HG02571 (cell line): ENCODE measurements around the gene AHRR.
"Not testable (repeated sequence)": the region's sequence is repeated elsewhere in the genome, so short reads cannot be mapped to it uniquely, and the experiment has no call there.

Experiments used
- ATAC-seq: cut with Tn5 transposase; IDR thresholded peaks from one replicate; pipeline ENCODE4 v1.9.1; 2021; ENCODE audit warnings: mild to moderate bottlenecking, moderate library complexity; ENCODE audit not compliant: unreplicated experiment

The AHRR gene

DNA sequence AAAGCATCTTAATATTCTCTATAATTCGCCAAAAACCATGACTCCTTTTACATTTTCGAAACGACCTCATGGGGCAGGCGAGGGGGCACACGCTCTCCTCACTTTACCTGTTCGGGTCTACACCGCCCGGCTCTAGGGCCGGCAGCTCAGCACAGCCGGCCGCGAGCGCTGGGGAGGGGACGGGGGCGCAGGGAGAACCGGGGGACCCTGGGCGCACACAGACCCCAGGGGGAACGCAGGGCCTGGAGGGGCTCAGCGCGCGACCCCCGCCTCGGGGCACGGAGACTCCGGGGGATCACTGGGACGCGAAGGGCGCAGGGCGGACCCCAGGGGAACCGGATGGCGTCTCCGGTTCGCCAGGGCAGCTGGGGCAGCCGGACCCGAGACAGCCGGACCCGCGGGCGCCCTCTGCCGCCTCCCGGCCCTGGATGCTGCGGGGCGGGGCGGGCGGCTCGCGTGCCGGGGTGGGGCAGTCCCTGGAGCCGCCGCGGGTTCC, at the start of gene AHRR:
Gene AHRR, plus strand, starts transcription at position 485 of the 496 bp plus-strand sequence. CDS start 22,189 bp downstream, outside the sequence.
- peak; percentile 34 for ATAC-seq

DNA sequence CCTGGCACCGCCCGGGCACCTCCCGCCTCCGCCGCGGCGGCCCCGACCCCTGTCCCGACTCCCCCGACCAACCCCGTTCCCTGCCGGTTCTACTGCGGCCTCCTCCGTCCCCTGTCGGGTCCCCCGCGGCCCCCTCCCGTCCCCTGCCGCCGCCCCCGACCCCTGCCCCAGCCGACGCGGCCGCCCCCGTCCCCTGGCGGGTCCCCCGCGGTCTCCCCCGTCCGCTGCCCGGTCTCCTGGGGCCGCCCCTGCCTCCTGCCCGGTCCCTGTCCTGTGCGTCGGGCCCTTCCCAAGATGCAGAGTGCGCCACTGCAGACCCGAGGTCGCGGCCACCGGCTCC, 49.7 kb upstream of the AHRR start:
- ATAC-seq, result not testable (repeated sequence)

DNA sequence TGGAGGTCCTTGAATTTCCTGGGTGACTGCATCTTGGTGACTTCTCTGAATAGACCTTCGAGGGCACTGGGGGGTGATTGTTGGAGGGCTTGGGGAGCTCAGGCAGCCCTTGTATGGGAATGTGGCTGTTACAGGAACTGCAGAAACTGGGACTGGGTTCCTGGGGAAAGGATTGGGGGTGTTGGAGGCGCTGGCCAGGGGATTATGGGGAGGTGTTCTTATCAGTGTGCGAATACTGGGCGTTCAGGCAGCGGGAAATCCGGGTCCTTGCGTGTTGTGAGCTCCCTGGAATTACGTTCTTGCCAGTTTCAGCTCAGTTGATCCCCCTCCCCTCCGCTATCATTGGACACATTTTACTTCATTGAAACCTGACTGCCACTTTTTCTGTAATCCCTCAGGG, 48.4 kb upstream of the AHRR start:
- ATAC-seq, result not testable (repeated sequence)

DNA sequence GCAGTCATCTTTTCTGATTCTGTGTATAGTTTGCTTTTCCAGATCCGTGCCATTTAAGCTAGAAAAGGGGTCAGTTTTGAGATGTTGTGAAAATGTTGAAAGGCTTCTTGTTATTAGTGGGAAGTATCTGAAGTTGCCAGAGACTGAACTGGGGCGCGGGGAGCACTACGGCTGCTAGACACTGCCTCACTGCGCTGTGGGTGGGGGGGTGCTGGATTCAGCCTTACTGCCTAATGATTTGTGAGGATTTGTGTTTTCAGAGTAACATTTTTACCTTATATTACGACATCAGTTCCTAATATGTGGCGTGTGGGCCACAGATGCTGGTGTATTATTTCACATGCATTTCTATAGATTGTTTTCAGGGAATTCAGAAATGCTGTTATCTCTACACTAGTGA, 48.0 kb upstream of the AHRR start:
- not testable (repeated sequence) for ATAC-seq

DNA sequence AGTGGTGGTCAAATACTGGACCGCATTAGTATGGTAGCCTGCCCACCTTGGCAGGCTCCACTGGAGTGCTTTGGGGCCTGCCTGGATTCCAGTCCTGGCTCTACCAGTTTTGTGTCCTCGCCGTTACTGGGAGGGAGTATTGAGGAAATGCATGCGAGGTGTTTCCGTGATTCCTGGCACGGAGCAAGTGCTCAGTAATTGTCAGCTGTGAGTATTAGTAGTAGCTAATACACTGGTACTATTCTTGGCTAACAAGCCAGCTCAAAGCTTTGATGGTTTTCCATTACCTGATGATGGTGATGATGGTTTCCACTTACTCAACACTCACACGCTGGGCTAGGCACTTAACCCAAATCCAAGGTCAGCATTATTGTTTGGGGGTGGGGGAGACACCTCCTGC, 47.2 kb upstream of the AHRR start:
- ATAC-seq, result not testable (repeated sequence)

DNA sequence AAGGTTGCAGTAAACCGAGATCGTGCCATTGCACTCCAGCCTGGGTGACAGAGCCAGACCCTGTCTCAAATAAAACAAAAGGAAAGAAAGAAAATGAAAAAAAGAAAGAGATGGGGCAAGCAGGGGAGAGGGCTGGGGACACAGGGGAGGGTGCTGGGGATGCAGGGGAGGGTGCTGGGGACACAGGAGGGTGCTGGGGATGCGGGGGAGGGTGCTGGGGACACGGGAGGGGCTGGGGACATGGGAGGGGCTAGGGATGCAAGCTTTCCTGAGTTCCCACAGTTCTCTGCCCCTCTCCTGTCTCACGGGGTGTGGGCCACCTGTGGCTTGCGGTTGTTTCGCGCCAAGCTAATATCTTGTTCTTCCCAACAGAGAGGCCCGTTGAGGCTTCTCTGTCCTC, 42.9 kb upstream of the AHRR start:
- no peak for ATAC-seq

DNA sequence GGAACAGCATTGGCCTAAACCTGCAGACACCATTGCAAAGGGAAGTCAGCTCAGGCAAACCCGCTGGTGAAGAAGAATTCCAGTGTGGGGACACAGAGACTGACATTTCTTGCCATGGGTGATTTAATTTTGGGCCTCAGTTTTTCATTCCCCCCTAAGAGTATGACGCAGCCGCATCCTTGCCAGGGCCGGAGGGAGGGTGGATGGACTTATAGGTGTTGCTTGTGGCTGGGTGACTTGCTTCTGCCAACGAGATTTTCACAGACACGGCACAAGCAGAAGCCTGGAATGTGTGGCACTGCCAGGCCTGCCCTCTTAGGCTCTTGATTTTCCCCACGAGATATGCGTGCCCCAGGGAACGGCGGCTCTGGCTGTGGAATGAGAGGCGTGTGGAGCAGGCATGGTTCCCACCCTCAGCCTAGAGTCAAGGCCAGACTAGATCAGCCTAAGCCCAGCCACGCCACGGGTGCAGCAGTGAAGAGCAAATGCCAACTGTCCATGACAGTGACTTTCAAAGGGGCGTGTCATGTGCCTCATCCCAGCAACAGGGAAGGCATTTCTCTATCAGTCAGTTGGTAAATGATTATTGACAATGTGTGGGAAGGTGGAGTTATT, 42.4 kb upstream of the AHRR start:
- ATAC-seq, result not testable (repeated sequence)

DNA sequence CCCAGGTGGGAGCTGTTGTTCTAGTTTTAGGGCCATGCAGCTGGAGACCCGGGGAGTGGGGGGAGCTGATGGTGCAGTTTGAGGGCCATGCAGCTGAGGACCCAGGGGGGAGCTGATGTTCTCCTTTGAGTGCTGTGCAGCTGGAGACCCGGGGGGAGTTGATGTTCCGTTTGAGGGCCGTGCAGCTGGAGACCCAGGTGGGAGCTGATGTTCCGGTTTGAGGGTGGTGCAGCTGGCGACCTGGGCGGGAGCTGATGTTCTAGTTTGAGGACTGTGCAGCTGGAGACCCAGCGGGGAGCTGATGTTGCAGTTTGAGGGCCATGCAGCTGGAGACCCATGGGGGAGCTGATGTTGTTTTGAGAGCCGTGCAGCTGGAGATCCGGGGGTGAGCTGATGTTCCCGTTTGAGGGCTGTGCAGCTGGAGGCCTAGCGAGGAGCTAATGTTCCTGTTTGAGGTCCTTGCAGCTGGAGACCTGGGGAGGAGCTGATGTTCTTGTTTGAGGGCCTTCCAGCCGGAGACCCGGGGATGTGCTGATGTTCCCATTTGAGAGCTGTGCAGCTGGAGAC, 35.4 kb upstream of the AHRR start:
- ATAC-seq, result no peak

DNA sequence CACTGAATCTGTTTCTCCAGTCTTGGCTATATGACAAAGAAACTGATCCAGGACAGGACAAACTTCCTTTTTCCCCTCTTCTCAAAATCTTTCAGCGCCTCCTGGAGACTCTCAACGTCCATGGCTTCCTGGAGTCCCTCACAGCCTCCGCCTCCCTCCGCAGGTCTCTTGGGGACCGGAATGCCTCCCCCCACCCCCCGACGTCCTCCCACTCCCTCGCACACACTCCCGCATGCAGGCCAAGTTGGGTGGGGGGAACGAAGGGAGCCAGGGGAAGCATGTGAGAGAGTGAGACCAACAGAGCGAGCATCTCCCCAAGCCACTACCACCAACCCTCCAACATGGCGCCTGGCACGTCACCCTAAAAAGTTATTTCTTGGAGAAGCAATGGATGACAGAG, 31.3 kb upstream of the AHRR start:
- ATAC-seq, result not testable (repeated sequence)

DNA sequence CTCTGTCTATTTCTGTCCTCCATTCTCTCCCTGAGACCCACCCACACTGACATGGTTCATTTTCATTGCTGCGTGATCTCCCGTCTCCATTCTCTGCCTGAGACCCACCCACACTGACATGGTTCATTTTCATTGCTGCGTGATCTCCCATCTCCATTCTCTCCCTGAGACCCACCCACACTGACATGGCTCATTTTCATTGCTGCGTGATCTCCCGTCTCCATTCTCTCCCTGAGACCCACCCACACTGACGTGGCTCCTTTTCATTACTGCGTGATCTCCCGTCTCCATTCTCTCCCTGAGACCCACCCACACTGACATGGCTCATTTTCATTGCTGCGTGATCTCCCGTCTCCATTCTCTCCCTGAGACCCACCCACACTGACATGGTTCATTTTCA, 30.2 kb upstream of the AHRR start:
- not testable (repeated sequence) for ATAC-seq

DNA sequence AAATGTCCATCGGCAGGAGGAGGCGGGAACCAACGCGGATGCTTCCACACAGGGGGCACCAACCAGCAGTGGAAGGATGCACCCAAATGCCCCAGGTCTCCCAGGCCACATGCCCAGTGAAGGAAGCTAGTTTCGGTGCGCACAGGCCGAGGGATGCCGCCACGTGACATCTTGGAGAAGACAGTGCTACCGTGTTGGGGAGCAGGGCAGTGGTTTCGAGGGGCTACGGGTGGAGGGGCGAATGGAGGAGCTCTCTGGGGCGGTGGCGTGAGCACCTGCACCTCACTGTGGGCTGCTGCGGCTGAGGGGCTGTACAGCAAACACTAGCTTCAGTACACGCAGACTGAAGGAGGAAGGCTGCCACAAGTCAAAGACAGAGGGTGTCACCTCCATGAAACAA, 26.7 kb upstream of the AHRR start:
- not testable (repeated sequence) for ATAC-seq

DNA sequence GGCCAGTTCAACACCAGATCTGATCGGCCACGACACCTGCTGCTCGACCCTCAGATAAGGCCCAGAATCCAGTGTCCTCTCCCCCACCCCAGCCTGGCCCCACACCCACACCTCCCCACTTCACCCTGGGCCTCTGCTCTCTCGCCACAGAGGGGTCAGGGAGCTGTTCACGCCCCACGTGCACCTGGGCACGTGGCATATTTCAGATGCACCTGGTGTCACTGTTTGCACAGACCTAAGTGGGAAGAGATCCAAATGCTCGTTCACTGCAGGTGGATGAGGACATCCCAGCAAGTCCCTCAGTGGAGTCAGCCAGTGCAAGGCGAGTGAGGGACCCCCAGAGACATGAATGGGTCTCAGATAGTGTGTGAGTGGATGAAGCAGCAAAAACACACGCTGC, 25.3 kb upstream of the AHRR start:
- ATAC-seq, result not testable (repeated sequence)

DNA sequence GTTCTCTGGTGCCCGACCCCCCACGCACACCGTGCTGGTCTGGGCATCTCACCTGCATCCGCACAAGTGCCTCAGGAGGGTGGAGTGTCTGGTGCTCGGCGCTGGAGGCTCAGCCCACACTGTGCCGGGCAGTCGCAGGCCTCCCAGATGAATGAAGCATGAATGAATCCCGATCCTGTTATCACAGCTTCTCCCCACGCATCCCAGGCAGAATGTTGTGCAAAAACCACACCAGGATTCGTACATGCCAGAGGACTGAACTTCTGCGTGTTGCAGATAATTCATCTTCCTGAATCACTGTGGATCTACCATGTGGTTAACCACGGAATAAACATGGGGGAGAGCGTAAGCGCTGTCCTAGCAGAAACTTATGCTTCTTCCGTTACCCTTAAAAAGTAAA, 24.6 kb upstream of the AHRR start:
- not testable (repeated sequence) for ATAC-seq

DNA sequence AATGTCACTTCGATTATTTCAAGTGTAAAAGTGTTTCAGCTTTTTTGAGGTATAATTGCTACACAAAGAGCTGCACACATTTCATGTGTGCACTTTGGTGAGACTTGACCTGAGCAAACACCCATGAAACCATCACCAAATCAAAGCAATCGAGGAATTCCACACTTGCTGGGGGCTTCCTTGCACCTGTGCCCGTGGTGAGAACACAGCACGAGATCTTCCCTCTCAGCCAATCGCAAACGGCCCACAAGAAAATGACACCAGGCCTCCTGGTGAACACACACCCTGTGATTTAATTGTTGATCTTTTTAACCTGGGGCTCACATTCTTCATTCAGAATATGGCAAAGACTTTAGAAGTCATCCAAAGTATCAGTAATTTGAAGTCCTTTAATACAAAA, 24.1 kb upstream of the AHRR start:
- not testable (repeated sequence) for ATAC-seq

DNA sequence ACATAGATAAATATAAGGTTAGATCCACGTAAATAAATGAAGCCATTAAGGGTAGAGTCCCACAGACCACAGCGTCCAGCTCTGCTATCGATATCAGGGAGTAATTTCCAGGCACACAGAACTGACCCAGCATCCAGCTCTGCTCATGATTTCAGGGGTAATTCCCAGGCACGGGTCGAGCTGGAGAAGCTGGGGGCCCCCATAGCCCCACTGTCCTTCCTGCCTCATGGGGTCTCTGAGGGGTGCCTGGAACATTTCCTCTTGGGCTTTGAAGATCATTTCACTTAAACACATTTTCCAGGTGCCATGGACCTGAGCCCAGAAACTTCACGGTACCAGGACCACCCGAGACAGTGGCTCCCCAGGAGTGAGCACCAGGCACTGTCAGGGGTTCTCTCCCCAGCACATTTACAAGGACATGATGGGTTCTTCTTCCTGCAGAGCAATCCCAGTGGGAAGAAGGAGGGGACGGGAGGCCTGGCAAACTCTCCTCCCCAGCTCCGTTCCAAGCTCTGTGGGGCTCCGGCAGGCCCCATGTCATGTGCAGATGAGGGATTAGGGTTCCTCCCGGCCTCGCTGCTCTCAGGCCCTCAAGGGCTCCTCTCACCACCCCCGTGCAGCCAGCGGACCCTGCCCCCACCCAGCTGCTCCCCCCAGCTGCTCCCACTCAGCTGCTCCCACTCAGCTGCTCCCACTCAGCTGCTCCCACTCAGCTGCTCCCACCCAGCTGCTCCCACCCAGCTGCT, 23.4 kb upstream of the AHRR start:
- ATAC-seq, result not testable (repeated sequence)

DNA sequence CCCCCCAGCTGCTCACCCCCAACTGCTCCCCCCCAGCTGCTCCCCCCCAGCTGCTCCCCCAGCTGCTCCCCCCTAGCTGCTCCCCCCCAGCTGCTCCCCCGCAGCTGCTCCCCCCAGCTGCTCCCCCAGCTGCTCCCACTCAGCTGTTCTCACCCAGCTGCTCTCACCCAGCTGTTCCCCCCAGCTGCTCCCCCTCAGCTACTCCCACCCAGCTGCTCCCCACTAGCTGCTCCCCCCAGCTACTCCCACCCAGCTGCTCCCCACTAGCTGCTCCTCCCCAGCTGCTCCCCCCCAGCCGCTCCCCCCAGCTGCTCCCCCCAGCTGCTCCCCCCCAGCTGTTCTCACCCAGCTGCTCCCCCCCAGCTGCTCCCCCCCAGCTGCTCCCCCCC, 22.8 kb upstream of the AHRR start:
- ATAC-seq, result no peak

DNA sequence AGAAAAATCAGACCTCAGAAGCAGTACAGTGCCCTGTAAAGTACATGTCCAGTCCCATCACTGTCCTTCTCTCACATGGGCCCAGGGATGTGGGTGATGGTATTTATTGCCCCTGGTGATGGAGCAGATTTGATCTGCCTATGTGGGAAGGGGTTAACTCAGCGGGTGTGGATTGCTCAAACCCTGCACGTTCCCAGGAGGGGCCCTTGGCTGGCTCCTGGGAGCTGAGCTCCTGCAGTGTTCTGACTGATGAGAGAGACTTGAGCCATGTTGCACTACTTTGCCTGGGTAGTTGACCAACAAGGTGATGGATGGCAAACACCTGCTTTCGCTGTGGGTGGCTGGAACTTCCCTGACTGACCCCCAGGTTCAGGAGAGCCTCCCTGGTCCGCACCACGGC, 21.6 kb upstream of the AHRR start:
- ATAC-seq, result not testable (repeated sequence)

DNA sequence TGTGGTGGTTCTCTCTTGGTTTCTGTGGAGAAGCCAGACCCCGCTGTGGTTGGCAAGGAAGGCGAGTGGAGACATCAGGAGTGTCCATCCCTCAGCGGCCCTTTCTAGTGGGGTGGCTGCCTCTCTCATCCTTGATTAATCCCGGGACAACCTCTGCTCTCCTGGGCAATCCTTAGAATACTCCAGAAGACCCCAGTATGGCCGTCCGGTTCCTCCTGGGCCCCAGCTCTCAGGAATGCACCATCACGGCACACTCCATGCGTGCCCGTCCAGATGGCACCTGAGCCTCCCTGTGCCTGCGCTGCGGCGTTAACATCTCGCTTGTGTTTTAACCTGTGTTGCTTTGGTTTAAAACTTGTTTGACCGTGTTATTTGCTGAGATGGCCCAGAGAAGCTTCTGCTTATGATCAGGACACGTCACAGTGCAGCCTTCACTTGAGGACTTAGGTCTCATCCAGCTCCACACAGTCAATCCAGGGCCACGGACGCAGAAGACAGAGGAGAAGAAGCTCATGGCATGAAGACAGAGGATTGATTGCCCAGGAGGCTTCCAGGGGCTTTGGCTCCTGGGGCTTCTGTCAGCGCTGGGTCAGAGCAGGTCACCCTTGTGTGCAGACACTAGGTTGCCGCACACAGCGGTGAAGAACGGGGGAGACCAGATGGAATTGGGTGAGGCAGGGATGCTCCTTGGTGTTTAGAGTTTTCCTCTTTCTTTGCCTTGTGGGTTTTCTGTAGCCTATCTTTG, 20.7 kb upstream of the AHRR start:
- not testable (repeated sequence) for ATAC-seq

DNA sequence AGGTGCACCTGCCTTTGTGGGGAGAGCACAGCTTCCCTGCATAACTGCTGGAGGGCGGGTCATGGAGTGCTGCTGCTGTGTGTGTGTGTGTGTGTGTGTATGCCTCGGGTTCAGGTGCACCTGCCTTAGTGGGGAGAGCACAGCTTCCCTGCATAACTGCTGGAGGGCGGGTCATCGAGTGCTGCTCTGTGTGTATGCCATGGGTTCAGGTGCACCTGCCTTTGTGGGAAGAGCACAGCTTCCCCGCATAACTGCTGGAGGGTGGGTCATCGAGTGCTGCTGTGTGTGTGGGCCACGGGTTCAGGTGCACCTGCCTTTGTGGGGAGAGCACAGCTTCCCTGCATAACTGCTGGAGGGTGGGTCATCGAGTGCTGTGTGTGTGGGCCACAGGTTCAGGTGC, 19.1 kb upstream of the AHRR start:
- ATAC-seq, result not testable (repeated sequence)

DNA sequence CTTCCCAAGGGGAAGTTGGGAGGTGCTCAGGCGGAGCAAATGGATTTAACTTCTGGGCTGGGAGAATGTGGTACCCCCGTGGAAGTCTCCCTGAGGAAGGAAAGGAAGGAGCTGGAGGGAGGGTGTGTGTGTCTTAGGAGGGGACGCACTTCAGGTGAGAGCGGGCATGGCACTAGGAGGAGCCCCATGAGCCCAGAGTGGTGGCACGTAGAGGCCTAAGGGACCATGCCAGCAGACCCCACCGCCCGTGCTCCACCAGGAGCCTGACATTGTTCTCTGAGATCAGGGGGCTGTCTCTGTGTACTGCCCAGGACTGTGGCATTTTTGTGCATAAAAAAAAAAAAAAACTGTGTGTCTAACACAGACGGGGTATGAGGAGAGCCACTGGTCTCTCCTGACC, 18.5 kb upstream of the AHRR start:
- no peak for ATAC-seq

DNA sequence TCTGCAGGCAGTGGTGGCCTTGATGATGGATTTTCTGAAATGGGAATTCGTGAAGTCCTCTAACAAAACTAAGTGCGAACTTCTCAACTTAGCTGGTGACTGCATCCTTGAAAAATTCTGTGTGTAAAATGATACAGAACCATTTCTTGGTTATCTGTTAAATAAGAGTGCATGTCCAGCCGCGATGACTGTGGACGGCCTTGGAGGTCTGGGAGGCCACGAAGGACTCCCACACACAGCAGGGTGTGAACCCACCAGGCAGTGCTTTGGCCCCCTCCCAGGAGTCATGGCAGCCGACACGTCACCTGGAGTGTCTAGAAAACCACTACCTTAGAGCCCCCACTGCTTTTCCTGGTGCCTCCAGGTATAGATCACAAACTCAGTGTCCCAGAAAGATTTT, 17.8 kb upstream of the AHRR start:
- ATAC-seq, result not testable (repeated sequence)
